Endodermal cell (in vitro differentiated cells): ENCODE results near the gene ARL16. TPM values are rescaled to one million over a fixed set of nuclear protein-coding genes. Genes with fewer than 3 reads are reported as not detected.
A peak's percentile ranks its signal among the peaks of the same experiment; 100 is the strongest.

Experiments used
- DNase-seq: peaks from one replicate; pipeline ENCODE4 v3.0.0-alpha.2; 2017
- H3K27ac ChIP-seq: 2 replicates; pipeline ENCODE4 v1.5.1; 2013; ENCODE audit warnings: mild to moderate bottlenecking, low read depth, low read length, moderate library complexity
- H3K27me3 ChIP-seq: 2 replicates; pipeline ENCODE4 v1.6.1; 2013; ENCODE audit warnings: mild to moderate bottlenecking, low read length, moderate library complexity; ENCODE audit not compliant: insufficient read depth, control insufficient read depth, poor library complexity, severe bottlenecking
- H3K36me3 ChIP-seq: 2 replicates; pipeline ENCODE4 v1.7.0; 2013; ENCODE audit warnings: mild to moderate bottlenecking, low read length, moderate library complexity; ENCODE audit not compliant: control insufficient read depth, insufficient read depth
- H3K4me1 ChIP-seq: one replicate; pipeline ENCODE4 v1.7.0; 2013; ENCODE audit warnings: low read length; ENCODE audit not compliant: control insufficient read depth, insufficient read depth
- H3K4me3 ChIP-seq: 2 replicates; pipeline ENCODE4 v1.5.1; 2013; ENCODE audit warnings: mild to moderate bottlenecking, low read length, moderate library complexity
- H3K9ac ChIP-seq: 2 replicates; pipeline ENCODE4 v1.6.1; 2013; ENCODE audit warnings: mild to moderate bottlenecking, low read length, moderate library complexity; ENCODE audit not compliant: poor library complexity, severe bottlenecking; ENCODE audit errors: extremely low read depth
- H3K9me3 ChIP-seq: 2 replicates; pipeline ENCODE4 v1.6.1; 2013; ENCODE audit warnings: mild to moderate bottlenecking, low read length, moderate library complexity; ENCODE audit not compliant: control insufficient read depth
- H3K27ac Mint-ChIP-seq: 2 replicates; pipeline ENCODE4 v1.8.0; 2020; ENCODE audit warnings: mixed read lengths
- H3K27me3 Mint-ChIP-seq: 2 replicates; pipeline ENCODE4 v1.8.0; 2021; ENCODE audit warnings: mild to moderate bottlenecking, mixed read lengths; ENCODE audit not compliant: insufficient read depth
- H3K36me3 Mint-ChIP-seq: 2 replicates; pipeline ENCODE4 v1.8.0; 2020; ENCODE audit warnings: low read depth, mixed read lengths
- H3K4me1 Mint-ChIP-seq: 2 replicates; pipeline ENCODE4 v1.8.0; 2020; ENCODE audit warnings: mixed read lengths
- H3K4me3 Mint-ChIP-seq: 2 replicates; pipeline ENCODE4 v1.8.0; 2020; ENCODE audit warnings: mild to moderate bottlenecking, moderate library complexity, mixed read lengths
- H3K9me3 Mint-ChIP-seq: 2 replicates; pipeline ENCODE4 v1.8.0; 2020; ENCODE audit warnings: mild to moderate bottlenecking, mixed read lengths
- WGBS, 2 experiments: methylation state at CpG; one replicate each; pipeline versions ENCODE4 v1.1.5 to v1.1.7; 2013; ENCODE audit warnings: missing lambda C conversion rate in 2 of 2, mixed read lengths in 1 of 2; ENCODE audit not compliant: insufficient coverage in 1 of 2, insufficient read length in 1 of 2; 5-methylcytosine and 5-hydroxymethylcytosine counted together
- total RNA-seq, 2 donors: library from RNA; stranded (reverse); fragmentation: NEBNext Ultra II Directional in 1 of 2; extraction: Animal tissue kit (Norgen Biotek cat#: 25700) in 1 of 2; gene quantifications; 2 replicates in 1 of 2; 3 replicates in 1 of 2; pipeline ENCODE4 v1.2.1, GENCODE V29; 2021
- TF ChIP-seq, protein P1 (sequence below): fragments of 200-600 bp; sonication (generic); conservative IDR thresholded peaks from 2 replicates; pipeline ENCODE4 v1.5.0; 2021; ENCODE audit warnings: antibody characterized with exemption, mild to moderate bottlenecking

The ARL16 gene
- total RNA-seq, 2 donors from 2014 or later = 41.2 to 47.8 TPM

DNA sequence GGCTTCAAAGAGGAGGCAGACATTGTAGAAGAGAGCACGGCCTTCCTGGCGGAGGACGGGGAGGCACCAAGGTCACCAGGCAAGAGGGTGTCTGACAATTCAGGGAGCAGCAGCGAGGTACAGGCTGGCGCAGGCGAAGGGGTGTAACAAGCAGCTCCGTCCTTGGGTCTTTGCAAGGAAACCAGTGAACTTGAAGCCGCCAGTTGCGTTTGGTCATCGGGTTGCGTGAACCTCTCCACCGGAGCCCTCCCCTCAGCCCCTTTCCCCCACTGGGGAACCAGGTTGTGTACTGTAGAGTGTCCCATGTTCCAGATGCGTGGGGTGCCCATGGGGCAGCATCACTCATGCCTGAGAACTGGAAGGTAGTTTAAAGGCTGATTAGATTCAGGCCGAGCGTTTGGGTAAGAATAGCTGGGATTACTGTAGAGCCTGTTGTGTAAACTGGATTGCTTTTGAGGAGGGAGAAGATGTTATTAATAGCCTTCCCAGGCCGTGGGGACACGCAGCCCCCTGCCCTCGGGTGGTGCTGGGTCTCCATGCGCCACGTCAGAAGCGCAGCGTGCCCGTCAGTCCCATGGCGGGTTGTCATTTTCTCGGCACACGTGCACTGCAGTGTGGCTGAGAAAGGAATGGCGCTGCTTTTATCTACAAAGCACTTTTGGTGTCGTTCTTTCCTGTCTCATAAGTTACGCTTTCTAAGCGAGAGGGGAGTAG lies 22.1 kb upstream of the ARL16 start:
- Mint-ChIP-seq H3K27ac (peak overlapping the region; percentile 76), H3K27me3 (peaks cover 3% of the 10 kb centered on the region), H3K36me3 (peaks cover 42% of the 10 kb centered on the region), H3K9me3 (no peaks in the 10 kb centered on the region), H3K4me1 (peaks cover 9% of the 10 kb centered on the region), H3K4me3 (peak overlapping the region; percentile 92)
- H3K4me3 ChIP-seq = no peak overlapping the region
- 95 to 96% methylated on average over 29 to 30 of the region's 30 CpGs for WGBS, 2 experiments
- TF ChIP-seq, protein P1, sequence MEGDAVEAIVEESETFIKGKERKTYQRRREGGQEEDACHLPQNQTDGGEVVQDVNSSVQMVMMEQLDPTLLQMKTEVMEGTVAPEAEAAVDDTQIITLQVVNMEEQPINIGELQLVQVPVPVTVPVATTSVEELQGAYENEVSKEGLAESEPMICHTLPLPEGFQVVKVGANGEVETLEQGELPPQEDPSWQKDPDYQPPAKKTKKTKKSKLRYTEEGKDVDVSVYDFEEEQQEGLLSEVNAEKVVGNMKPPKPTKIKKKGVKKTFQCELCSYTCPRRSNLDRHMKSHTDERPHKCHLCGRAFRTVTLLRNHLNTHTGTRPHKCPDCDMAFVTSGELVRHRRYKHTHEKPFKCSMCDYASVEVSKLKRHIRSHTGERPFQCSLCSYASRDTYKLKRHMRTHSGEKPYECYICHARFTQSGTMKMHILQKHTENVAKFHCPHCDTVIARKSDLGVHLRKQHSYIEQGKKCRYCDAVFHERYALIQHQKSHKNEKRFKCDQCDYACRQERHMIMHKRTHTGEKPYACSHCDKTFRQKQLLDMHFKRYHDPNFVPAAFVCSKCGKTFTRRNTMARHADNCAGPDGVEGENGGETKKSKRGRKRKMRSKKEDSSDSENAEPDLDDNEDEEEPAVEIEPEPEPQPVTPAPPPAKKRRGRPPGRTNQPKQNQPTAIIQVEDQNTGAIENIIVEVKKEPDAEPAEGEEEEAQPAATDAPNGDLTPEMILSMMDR = no peak
- no peak overlapping the region for H3K9ac ChIP-seq
- no peaks in the 10 kb centered on the region for H3K9me3 ChIP-seq
- no peak overlapping the region for H3K27ac ChIP-seq
- DNase-seq = no peak
- H3K27me3 ChIP-seq = no peaks in the 10 kb centered on the region
- peaks cover 6% of the 10 kb centered on the region for H3K4me1 ChIP-seq
- peaks cover 52% of the 10 kb centered on the region for H3K36me3 ChIP-seq

DNA sequence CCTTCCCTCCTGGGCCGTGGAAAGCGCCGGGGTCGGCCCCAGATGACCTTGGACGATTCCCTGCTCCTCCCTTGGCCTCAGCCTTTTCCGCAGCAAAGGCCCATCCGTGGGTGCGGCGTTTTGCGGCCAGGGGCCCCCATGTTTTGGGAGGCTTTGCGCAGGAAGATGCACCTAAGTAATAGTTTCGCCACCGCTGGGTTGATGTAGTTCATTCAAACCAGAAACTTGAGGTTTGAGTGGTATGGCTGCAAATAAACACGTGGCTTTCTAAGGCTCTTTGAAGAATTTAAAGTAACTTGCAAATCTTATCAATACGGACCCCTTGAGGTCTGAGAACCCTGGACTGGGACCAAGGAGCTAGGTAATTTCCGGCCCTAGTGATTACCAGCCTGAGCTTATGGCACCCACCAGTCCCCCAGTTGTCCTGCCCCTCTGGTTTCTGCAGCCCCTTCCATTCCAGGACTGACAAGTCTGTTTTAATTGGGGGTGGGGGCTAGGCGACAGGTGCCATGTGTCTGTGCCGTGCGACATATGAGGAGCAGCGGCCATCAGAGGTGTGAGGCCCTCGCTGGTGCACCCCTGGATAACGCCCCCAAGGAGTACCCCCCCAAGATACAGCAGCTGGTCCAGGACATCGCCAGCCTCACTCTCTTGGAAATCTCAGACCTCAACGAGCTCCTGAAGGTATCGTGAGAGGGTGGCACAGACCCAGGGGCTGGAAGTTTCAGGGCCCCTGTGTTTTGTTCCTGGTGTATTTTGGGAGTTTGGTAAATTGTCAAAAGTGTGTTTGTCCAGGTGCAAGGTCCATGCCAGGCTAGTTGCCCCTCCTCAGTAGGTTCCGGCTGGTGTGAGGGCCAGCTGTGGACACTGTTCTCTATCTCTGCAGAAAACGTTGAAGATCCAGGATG lies 20.4 kb upstream of the ARL16 start:
- Mint-ChIP-seq H3K36me3 (peaks cover 51% of the 10 kb centered on the region), H3K9me3 (no peaks in the 10 kb centered on the region), H3K4me3 (peak overlapping the region; percentile 92), H3K27me3 (no peaks in the 10 kb centered on the region), H3K4me1 (peaks cover 7% of the 10 kb centered on the region), H3K27ac (peak overlapping the region; percentile 88)
- H3K27ac ChIP-seq = peak overlapping the region; percentile 57
- H3K36me3 ChIP-seq = peaks cover 60% of the 10 kb centered on the region
- peak overlapping the region; percentile 99 for H3K9ac ChIP-seq
- H3K4me3 ChIP-seq = peak overlapping the region; percentile 98
- H3K4me1 ChIP-seq = no peaks in the 10 kb centered on the region
- H3K27me3 ChIP-seq = no peaks in the 10 kb centered on the region
- H3K9me3 ChIP-seq = no peaks in the 10 kb centered on the region
- DNase-seq = no peak
- TF ChIP-seq, protein P1 = no peak
- WGBS, 2 experiments = 33 to 35% methylated on average over 18 to 27 of the region's 27 CpGs

DNA sequence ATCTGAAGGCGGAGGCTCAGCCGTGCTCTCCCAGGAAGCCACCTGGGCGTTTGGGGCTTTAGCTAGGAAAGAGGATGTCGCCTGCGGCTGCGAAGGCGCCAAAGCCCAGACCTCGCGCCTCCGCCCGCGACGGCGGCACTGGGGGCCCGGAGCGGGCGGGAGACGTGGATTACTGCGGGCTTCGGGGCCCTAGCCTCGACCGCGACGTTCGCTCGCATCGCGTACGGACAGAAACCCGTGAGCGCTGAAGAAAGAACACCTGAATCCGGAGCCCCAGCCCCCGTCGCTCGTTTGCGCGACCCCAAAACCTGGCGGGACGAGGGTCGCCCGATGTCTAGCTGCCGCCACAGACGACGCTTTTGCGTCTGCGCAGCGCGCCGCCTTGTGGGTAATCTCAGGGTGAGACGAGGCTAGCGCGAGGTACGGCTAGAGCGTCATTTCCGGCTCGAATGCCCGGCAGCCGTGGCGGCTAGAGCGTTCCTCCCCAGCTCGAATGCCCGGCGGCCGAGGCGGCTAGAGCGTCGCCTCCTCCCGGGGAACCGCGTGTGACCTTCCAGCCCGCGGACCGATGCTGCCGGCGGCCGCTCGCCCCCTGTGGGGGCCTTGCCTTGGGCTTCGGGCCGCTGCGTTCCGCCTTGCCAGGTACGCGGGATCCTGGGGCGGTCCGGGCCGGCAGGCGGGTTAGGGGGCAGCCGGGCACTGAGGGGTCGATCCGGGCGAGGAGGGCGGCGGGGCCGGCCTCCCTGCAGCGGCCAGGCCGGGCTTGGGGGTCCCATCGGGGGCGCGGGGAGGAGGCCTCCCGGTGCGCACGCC lies 19.5 kb upstream of the ARL16 start, which contains the start of gene MRPL12:
Gene MRPL12 (plus strand): TSS at position 434 of the 813 bp plus-strand sequence. CDS start 135 bp downstream, at position 569.
- Histone ChIP-seq H3K4me3 (peak within 1 kb of the TSS; percentile 98), H3K27me3 (no peaks in the 10 kb centered on the region), H3K27ac (peak within 1 kb of the TSS; percentile 85), H3K9ac (peak within 1 kb of the TSS; percentile 99), H3K4me1 (no peaks in the 10 kb centered on the region), H3K9me3 (no peaks in the 10 kb centered on the region), H3K36me3 (peaks cover 65% of the 10 kb centered on the region)
- DNase-seq = peak; percentile 99
- TF ChIP-seq, protein P1 = peak; percentile 26
- Mint-ChIP-seq H3K27me3 (no peaks in the 10 kb centered on the region), H3K4me1 (peaks cover 7% of the 10 kb centered on the region), H3K27ac (peak within 1 kb of the TSS; percentile 96), H3K4me3 (peak within 1 kb of the TSS; percentile 92), H3K9me3 (no peaks in the 10 kb centered on the region), H3K36me3 (peaks cover 57% of the 10 kb centered on the region)
- WGBS, 2 experiments = 0% methylated on average over 80 to 102 of the region's 102 CpGs
